Trophoblast cell (in vitro differentiated cells and primary cell): ENCODE data around the gene MYBPC1.

ENCODE experiments used
- DNase-seq, 2 donors: peaks; one replicate each; pipeline ENCODE4 v3.0.0-alpha.2; 2016
- H2AFZ ChIP-seq: 2 replicates; pipeline ENCODE4 v1.6.1; 2013; ENCODE audit warnings: low read length, moderate library complexity, mild to moderate bottlenecking; ENCODE audit not compliant: insufficient read depth, poor library complexity
- H2AK5ac ChIP-seq: 2 replicates; pipeline ENCODE4 v1.6.1; 2013; ENCODE audit warnings: mild to moderate bottlenecking, low read length
- H2BK120ac ChIP-seq: 2 replicates; pipeline ENCODE4 v1.6.1; 2013; ENCODE audit warnings: low read length, mild to moderate bottlenecking, moderate library complexity; ENCODE audit not compliant: insufficient read depth, poor library complexity
- H2BK12ac ChIP-seq: 2 replicates; pipeline ENCODE4 v1.6.1; 2013; ENCODE audit warnings: mild to moderate bottlenecking, low read length, moderate library complexity
- H2BK5ac ChIP-seq: 2 replicates; pipeline ENCODE4 v1.6.1; 2013; ENCODE audit warnings: low read length, low read depth, moderate library complexity, mild to moderate bottlenecking; ENCODE audit not compliant: poor library complexity
- H3K14ac ChIP-seq: 2 replicates; pipeline ENCODE4 v1.6.1; 2013; ENCODE audit warnings: mild to moderate bottlenecking, low read length
- H3K18ac ChIP-seq: 2 replicates; pipeline ENCODE4 v1.6.1; 2013; ENCODE audit warnings: mild to moderate bottlenecking, low read length
- H3K23ac ChIP-seq: 2 replicates; pipeline ENCODE4 v1.6.1; 2013; ENCODE audit warnings: low read length
- H3K27ac ChIP-seq: 2 replicates; pipeline ENCODE4 v1.5.1; 2013; ENCODE audit warnings: low read depth, mild to moderate bottlenecking, inconsistent platforms, low read length, moderate library complexity
- H3K27me3 ChIP-seq: 2 replicates; pipeline ENCODE4 v1.6.1; 2013; ENCODE audit warnings: inconsistent platforms, mild to moderate bottlenecking, low read length, moderate library complexity; ENCODE audit not compliant: insufficient read depth
- H3K36me3 ChIP-seq, 2 experiments: 1 replicate in 1 of 2; 2 replicates in 1 of 2; pipeline ENCODE4 v1.6.1; 2013; ENCODE audit warnings: low read length in 2 of 2, mild to moderate bottlenecking in 2 of 2, moderate library complexity in 1 of 2; ENCODE audit not compliant: insufficient read depth in 2 of 2, control insufficient read depth in 1 of 2
- H3K4ac ChIP-seq: 2 replicates; pipeline ENCODE4 v1.6.1; 2013; ENCODE audit warnings: low read depth, mild to moderate bottlenecking, low read length, moderate library complexity
- H3K4me1 ChIP-seq, 2 experiments: 1 replicate in 1 of 2; 2 replicates in 1 of 2; pipeline ENCODE4 v1.6.1; 2013; ENCODE audit warnings: low read length in 2 of 2, mild to moderate bottlenecking in 2 of 2, moderate library complexity in 1 of 2; ENCODE audit not compliant: insufficient read depth in 2 of 2, control insufficient read depth in 1 of 2
- H3K4me2 ChIP-seq: 2 replicates; pipeline ENCODE4 v1.6.1; 2013; ENCODE audit warnings: inconsistent platforms, mild to moderate bottlenecking, low read length, moderate library complexity
- H3K4me3 ChIP-seq: 2 replicates; pipeline ENCODE4 v1.5.1; 2013; ENCODE audit warnings: mild to moderate bottlenecking, low read depth, low read length, inconsistent platforms
- H3K79me1 ChIP-seq: one replicate; pipeline ENCODE4 v1.6.1; 2013; ENCODE audit warnings: low read length
- H3K79me2 ChIP-seq: 2 replicates; pipeline ENCODE4 v1.6.1; 2013; ENCODE audit warnings: low read length, mild to moderate bottlenecking; ENCODE audit not compliant: control insufficient read depth, insufficient read depth, poor library complexity
- H3K9ac ChIP-seq: 2 replicates; pipeline ENCODE4 v1.6.1; 2013; ENCODE audit warnings: mild to moderate bottlenecking, low read length
- H3K9me3 ChIP-seq: 2 replicates; pipeline ENCODE4 v1.6.1; 2013; ENCODE audit warnings: low read depth, mild to moderate bottlenecking, control low read depth, inconsistent platforms, low read length; ENCODE audit not compliant: insufficient read depth
- H4K12ac ChIP-seq: 2 replicates; pipeline ENCODE4 v1.6.1; 2013; ENCODE audit warnings: low read depth, mild to moderate bottlenecking, low read length, moderate library complexity
- H4K8ac ChIP-seq: 2 replicates; pipeline ENCODE4 v1.6.1; 2013; ENCODE audit warnings: low read depth, mild to moderate bottlenecking, low read length, moderate library complexity
- H4K91ac ChIP-seq: one replicate; pipeline ENCODE4 v1.6.1; 2013; ENCODE audit warnings: low read depth, mild to moderate bottlenecking, low read length, moderate library complexity
- WGBS: extraction: QIAGEN DNeasy Blood & Tissue Kit; methylation state at CpG from one replicate; pipeline ENCODE4 v1.1.7; 2013; ENCODE audit warnings: missing lambda C conversion rate; ENCODE audit not compliant: insufficient read length, insufficient coverage; ENCODE audit errors: extremely low coverage; 5-methylcytosine and 5-hydroxymethylcytosine counted together

The MYBPC1 gene

DNA sequence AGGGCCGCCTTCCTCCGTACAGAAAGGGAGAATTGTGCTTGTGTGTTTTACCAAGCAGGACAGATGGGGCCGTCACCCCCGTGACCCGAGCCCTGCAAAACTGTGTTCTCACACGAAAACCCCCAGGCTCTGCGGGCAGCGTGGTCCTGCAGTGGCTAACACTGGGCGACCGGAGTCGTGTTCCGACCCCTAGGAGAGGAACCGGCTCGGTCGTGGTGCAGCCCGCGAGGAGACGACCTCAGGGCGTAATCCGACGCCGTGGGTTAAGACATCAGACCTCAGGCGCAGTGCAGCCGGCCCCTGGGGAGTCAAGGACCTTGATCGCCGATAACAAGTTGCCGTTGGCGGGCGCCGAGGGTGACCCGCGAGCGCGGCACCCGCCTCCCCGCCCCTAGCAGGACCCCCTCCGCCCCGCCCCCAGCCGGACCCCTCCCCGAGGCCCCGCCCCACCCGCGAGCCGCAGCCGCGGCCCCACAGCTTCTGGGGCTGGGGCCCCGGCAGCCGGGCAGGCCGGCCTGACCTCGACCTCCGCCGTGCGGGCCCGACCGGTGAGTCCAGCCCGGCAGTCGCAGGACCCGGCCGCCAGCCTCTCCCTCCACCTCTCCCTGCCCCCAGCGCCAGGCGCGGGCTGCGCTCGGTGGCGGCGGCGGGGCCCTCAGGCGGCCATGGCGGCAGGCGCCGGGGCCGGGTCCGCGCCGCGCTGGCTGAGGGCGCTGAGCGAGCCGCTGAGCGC lies 102.6 kb downstream of the MYBPC1 start, which contains the start of gene CHPT1:
Gene CHPT1, plus strand, starts transcription at position 444 of the 733 bp plus-strand sequence. Its CDS starts 222 bp downstream, at position 666.
- no peaks in the 10 kb centered on the region for H3K4me1 ChIP-seq
- no CpG with 5 or more reads among the region's 80 CpGs for WGBS

GRCh38 chr12:101697930-101698799 lies 103.4 kb downstream of the MYBPC1 start:
- Histone ChIP-seq H2BK5ac (peak overlapping the region; percentile 83), H4K91ac (peak overlapping the region; percentile 91), H3K27me3 (no peaks in the 10 kb centered on the region), H3K27ac (peak overlapping the region; percentile 62), H3K14ac (peak overlapping the region; percentile 88), H3K79me1 (peaks cover 7% of the 10 kb centered on the region), H3K4me3 (peak overlapping the region; percentile 95), H3K9me3 (no peaks in the 10 kb centered on the region), H3K18ac (peak overlapping the region; percentile 94), H2AK5ac (no peak overlapping the region), H3K4ac (peak overlapping the region; percentile 42), H4K12ac (peak overlapping the region; percentile 56), H2BK12ac (peak overlapping the region; percentile 68), H3K4me2 (peak overlapping the region; percentile 99), H3K23ac (no peak overlapping the region), H2BK120ac (peak overlapping the region; percentile 60), H3K9ac (peak overlapping the region; percentile 60), H3K36me3 (no peaks in the 10 kb centered on the region), H3K79me2 (peaks cover 3% of the 10 kb centered on the region), H4K8ac (peak overlapping the region; percentile 89), H2AFZ (peak overlapping the region; percentile 76), H3K4me1 (peaks cover 2 to 3% of the 10 kb centered on the region in 2 experiments)
- no CpG with 5 or more reads among the region's 67 CpGs for WGBS
- peak; percentile 33 to 54 for DNase-seq

More for the DNA sequence above, 102.6 kb downstream of the MYBPC1 start, which contains the start of gene CHPT1:
- Histone ChIP-seq H3K9me3 (no peaks in the 10 kb centered on the region), H4K91ac (peak within 1 kb of the TSS; percentile 91), H3K14ac (peak within 1 kb of the TSS; percentile 88), H3K79me1 (peaks cover 7% of the 10 kb centered on the region), H2AK5ac (no peak within 1 kb of the TSS), H3K23ac (peak within 1 kb of the TSS; percentile 9), H3K4ac (peak within 1 kb of the TSS; percentile 42), H3K36me3 (no peaks in the 10 kb centered on the region), H3K4me2 (peak within 1 kb of the TSS; percentile 99), H3K18ac (peak within 1 kb of the TSS; percentile 94), H3K9ac (peak within 1 kb of the TSS; percentile 71), H2AFZ (peak within 1 kb of the TSS; percentile 76), H2BK5ac (peak within 1 kb of the TSS; percentile 83), H3K4me3 (peak within 1 kb of the TSS; percentile 95), H3K79me2 (peaks cover 3% of the 10 kb centered on the region), H4K12ac (peak within 1 kb of the TSS; percentile 56), H4K8ac (peak within 1 kb of the TSS; percentile 89), H3K27me3 (no peaks in the 10 kb centered on the region), H2BK12ac (peak within 1 kb of the TSS; percentile 68), H2BK120ac (peak within 1 kb of the TSS; percentile 60), H3K27ac (peak within 1 kb of the TSS; percentile 62)
- DNase-seq: peak; percentile 61 to 73

DNA sequence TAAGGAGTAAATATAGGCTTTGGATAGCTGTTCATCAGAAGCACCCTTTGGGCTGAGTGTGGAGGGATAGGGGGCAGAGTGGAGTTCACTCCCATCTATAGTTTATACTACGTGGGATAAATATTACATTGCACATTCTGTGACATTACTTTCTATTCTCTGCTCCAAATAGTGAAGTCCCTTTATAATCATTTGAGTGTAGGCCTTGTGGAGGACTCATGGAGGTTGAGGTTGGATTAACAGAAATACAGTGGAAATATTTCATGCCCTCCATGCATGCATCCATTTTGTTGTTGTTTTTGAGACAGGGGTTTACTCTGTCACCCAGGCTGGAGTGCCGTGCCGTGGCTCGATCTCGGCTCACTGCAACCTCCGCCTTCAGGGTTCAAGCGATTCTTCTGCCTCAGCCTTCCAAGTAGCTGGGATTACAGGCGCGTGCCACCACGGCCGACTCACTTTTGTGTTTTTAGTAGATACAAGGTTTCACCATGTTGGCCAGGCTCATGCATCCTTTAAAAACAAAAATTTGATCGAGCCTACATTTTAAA lies 104.1 kb downstream of the MYBPC1 start:
- Histone ChIP-seq H3K27ac (no peak overlapping the region), H3K79me1 (peaks cover 7% of the 10 kb centered on the region), H2AFZ (no peak overlapping the region), H2AK5ac (no peak overlapping the region), H3K4ac (no peak overlapping the region), H3K4me1 (peaks cover 3 to 5% of the 10 kb centered on the region in 2 experiments), H2BK12ac (no peak overlapping the region), H2BK120ac (no peak overlapping the region), H3K9ac (no peak overlapping the region), H3K36me3 (no peaks in the 10 kb centered on the region), H3K79me2 (peaks cover 3% of the 10 kb centered on the region), H4K8ac (no peak overlapping the region), H2BK5ac (no peak overlapping the region), H3K27me3 (no peaks in the 10 kb centered on the region), H3K4me3 (no peak overlapping the region), H3K9me3 (no peaks in the 10 kb centered on the region), H4K91ac (no peak overlapping the region), H3K23ac (no peak overlapping the region), H4K12ac (no peak overlapping the region), H3K4me2 (peak overlapping the region; percentile 99), H3K14ac (no peak overlapping the region), H3K18ac (no peak overlapping the region)
- WGBS: no CpG with 5 or more reads among the region's 12 CpGs
- DNase-seq: no peak

DNA sequence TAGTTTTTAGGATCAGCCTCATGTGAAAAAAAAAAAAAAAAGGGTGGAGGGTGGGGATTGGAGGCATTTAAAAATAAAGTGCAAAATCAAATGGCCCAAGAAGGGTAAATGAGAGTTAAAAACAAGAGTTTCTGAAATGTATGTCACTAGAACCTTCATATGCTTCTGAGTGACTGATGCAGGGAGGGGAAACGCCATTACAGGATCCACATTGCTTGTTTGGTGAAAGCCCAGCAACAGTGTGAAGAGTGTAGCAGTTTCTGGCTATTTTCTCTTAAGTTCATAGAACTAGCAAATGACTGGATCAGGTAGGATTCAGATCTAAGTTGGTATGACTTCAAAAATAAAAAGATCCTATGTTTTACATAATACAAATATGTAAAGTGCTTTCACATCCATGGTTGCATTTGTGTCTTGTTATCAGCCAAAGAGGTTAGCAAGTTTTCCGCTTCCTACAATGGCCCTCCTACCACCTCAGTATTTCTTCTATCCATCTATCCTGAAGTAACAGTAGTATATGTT lies 105.6 kb downstream of the MYBPC1 start:
- Histone ChIP-seq H3K79me2 (peaks cover 3% of the 10 kb centered on the region), H3K4me2 (no peak overlapping the region), H3K4me3 (no peak overlapping the region), H2BK12ac (no peak overlapping the region), H3K9me3 (no peaks in the 10 kb centered on the region), H3K27me3 (no peaks in the 10 kb centered on the region), H4K12ac (no peak overlapping the region), H2BK5ac (no peak overlapping the region), H3K4me1 (peaks cover 3 to 5% of the 10 kb centered on the region in 2 experiments), H3K9ac (no peak overlapping the region), H3K14ac (no peak overlapping the region), H3K23ac (no peak overlapping the region), H4K91ac (no peak overlapping the region), H3K36me3 (no peaks in the 10 kb centered on the region), H2AFZ (no peak overlapping the region), H4K8ac (no peak overlapping the region), H3K18ac (no peak overlapping the region), H3K27ac (no peak overlapping the region), H3K79me1 (peaks cover 7% of the 10 kb centered on the region), H3K4ac (no peak overlapping the region), H2BK120ac (no peak overlapping the region), H2AK5ac (no peak overlapping the region)
- WGBS: no CpG with 5 or more reads among the region's 2 CpGs
- no peak for DNase-seq
